Neuron (in vitro differentiated cells): ENCODE results near the gene C16orf95.

Experiments
- H2AFZ ChIP-seq: one replicate; pipeline ENCODE4 v1.6.1; 2013; ENCODE audit warnings: low read depth, mild to moderate bottlenecking, inconsistent platforms, low read length, moderate library complexity
- H3K27me3 ChIP-seq: one replicate; pipeline ENCODE4 v1.6.1; 2013; ENCODE audit warnings: low read length; ENCODE audit not compliant: insufficient read depth
- H3K36me3 ChIP-seq: one replicate; pipeline ENCODE4 v1.6.1; 2013; ENCODE audit warnings: low read length; ENCODE audit not compliant: insufficient read depth
- H3K4me1 ChIP-seq: one replicate; pipeline ENCODE4 v1.6.1; 2013; ENCODE audit warnings: low read length; ENCODE audit not compliant: insufficient read depth
- H3K4me3 ChIP-seq: 2 replicates; pipeline ENCODE4 v1.5.1; 2013; ENCODE audit warnings: mild to moderate bottlenecking, low read length, moderate library complexity
- H3K9me3 ChIP-seq: one replicate; pipeline ENCODE4 v1.6.1; 2013; ENCODE audit warnings: low read length

C16orf95 gene

GRCh38 chr16:87323727-87324410, 6.7 kb upstream of the C16orf95 start:
- no peaks in the 10 kb centered on the region for H3K9me3 ChIP-seq
- H3K27me3 ChIP-seq: no peaks in the 10 kb centered on the region
- no peaks in the 10 kb centered on the region for H3K4me1 ChIP-seq

GRCh38 chr16:87322833-87323726, 5.9 kb upstream of the C16orf95 start:
- Histone ChIP-seq H2AFZ (no peak overlapping the region), H3K36me3 (peaks cover 6% of the 10 kb centered on the region), H3K4me1 (peaks cover 7% of the 10 kb centered on the region), H3K9me3 (no peaks in the 10 kb centered on the region), H3K4me3 (no peak overlapping the region), H3K27me3 (no peaks in the 10 kb centered on the region)

More at GRCh38 chr16:87323727-87324410, 6.7 kb upstream of the C16orf95 start:
- H2AFZ ChIP-seq: no peak overlapping the region
- H3K36me3 ChIP-seq: peaks cover 3% of the 10 kb centered on the region
- no peak overlapping the region for H3K4me3 ChIP-seq

- H3K4me3 ChIP-seq: no peak overlapping the region
- H3K9me3 ChIP-seq: no peaks in the 10 kb centered on the region
- H3K4me1 ChIP-seq: peaks cover 8% of the 10 kb centered on the region
- peaks cover 6% of the 10 kb centered on the region for H3K36me3 ChIP-seq
- H3K27me3 ChIP-seq: no peaks in the 10 kb centered on the region
- no peak overlapping the region for H2AFZ ChIP-seq
These were observed 5.2 kb upstream of the C16orf95 start for GRCh38 chr16:87322360-87322759.

GRCh38 chr16:87321336-87322107, 4.3 kb upstream of the C16orf95 start:
- Histone ChIP-seq H3K9me3 (no peaks in the 10 kb centered on the region), H2AFZ (no peak overlapping the region), H3K27me3 (no peaks in the 10 kb centered on the region), H3K4me1 (peaks cover 8% of the 10 kb centered on the region), H3K4me3 (no peak overlapping the region), H3K36me3 (peaks cover 6% of the 10 kb centered on the region)

- Histone ChIP-seq H3K4me1 (peaks cover 8% of the 10 kb centered on the region), H3K27me3 (no peaks in the 10 kb centered on the region), H3K4me3 (no peak overlapping the region), H3K9me3 (no peaks in the 10 kb centered on the region), H2AFZ (no peak overlapping the region), H3K36me3 (peaks cover 6% of the 10 kb centered on the region)
These were observed 3.5 kb upstream of the C16orf95 start for GRCh38 chr16:87320510-87321227.

GRCh38 chr16:87319997-87320491, 2.9 kb upstream of the C16orf95 start:
- Histone ChIP-seq H3K9me3 (no peaks in the 10 kb centered on the region), H3K27me3 (no peaks in the 10 kb centered on the region), H3K4me3 (no peak overlapping the region), H3K4me1 (peaks cover 8% of the 10 kb centered on the region), H2AFZ (no peak overlapping the region), H3K36me3 (peaks cover 6% of the 10 kb centered on the region)

GRCh38 chr16:87319011-87319410, 1.8 kb upstream of the C16orf95 start:
- Histone ChIP-seq H3K4me3 (no peak overlapping the region), H3K27me3 (no peaks in the 10 kb centered on the region), H2AFZ (no peak overlapping the region)

GRCh38 chr16:87317750-87318644, 805 bp upstream of the C16orf95 start:
- Histone ChIP-seq H3K36me3 (peaks cover 6% of the 10 kb centered on the region), H2AFZ (peak overlapping the region; percentile 81), H3K4me1 (peaks cover 8% of the 10 kb centered on the region), H3K4me3 (peak overlapping the region; percentile 92), H3K9me3 (no peaks in the 10 kb centered on the region), H3K27me3 (no peaks in the 10 kb centered on the region)

More at GRCh38 chr16:87319011-87319410, 1.8 kb upstream of the C16orf95 start:
- Histone ChIP-seq H3K4me1 (peaks cover 8% of the 10 kb centered on the region), H3K9me3 (no peaks in the 10 kb centered on the region), H3K36me3 (peaks cover 6% of the 10 kb centered on the region)

GRCh38 chr16:87316450-87316922, 706 bp downstream of the C16orf95 start:
- Histone ChIP-seq H3K4me3 (peak overlapping the region; percentile 92), H2AFZ (peak overlapping the region; percentile 81), H3K27me3 (no peaks in the 10 kb centered on the region), H3K9me3 (no peaks in the 10 kb centered on the region), H3K36me3 (peaks cover 6% of the 10 kb centered on the region), H3K4me1 (peaks cover 15% of the 10 kb centered on the region)

- no peak overlapping the region for H2AFZ ChIP-seq
- H3K36me3 ChIP-seq: peaks cover 5% of the 10 kb centered on the region
- no peaks in the 10 kb centered on the region for H3K27me3 ChIP-seq
- no peaks in the 10 kb centered on the region for H3K9me3 ChIP-seq
- peaks cover 17% of the 10 kb centered on the region for H3K4me1 ChIP-seq
- H3K4me3 ChIP-seq: no peak overlapping the region
These were observed 2.2 kb downstream of the C16orf95 start for GRCh38 chr16:87314990-87315420.

GRCh38 chr16:87312008-87312407, 5.2 kb downstream of the C16orf95 start:
- Histone ChIP-seq H2AFZ (no peak overlapping the region), H3K36me3 (no peaks in the 10 kb centered on the region), H3K9me3 (peaks cover 4% of the 10 kb centered on the region), H3K27me3 (no peaks in the 10 kb centered on the region), H3K4me3 (no peak overlapping the region), H3K4me1 (peaks cover 9% of the 10 kb centered on the region)
